HG02885 (cell line): ENCODE results near the gene TRAF2.
A peak's percentile ranks its signal among the peaks of the same experiment; 100 is the strongest.

Experiments used
- ATAC-seq: cut with Tn5 transposase; IDR thresholded peaks from one replicate; pipeline ENCODE4 v1.9.1; 2021; ENCODE audit warnings: mild to moderate bottlenecking; ENCODE audit not compliant: unreplicated experiment, poor library complexity

TRAF2 gene

GRCh38 chr9:136847088-136847825 lies 39.1 kb upstream of the TRAF2 start:
- ATAC-seq, result no peak

DNA sequence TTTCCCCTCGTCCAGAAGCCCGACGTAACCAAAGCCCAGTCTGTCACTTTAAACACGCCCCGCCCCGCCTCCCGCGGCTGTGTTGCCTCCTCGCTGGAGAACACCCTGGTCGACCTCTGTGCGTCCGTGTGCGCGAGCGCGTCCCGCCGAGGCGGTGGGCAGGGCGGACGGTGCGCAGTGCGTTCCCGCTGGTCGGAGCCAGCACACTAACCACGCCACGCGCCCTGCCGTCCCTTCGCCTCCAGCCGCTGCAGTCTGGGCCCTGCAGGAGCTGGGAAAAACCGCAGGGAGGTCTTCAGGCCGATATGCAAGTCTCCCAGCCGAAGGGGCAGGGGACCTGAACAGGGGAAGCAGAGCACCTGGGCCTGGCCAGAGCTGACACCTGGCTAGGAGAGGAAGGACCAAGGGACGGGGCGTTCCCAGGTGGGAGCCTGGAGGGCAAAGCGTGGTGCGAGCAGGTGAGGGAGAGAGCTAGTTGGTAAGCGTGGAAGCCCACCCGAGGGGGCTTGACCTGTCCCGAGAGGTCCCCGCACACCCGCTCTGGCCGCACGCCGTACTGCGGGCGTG lies 38.4 kb upstream of the TRAF2 start:
- ATAC-seq, result peak; percentile 20

DNA sequence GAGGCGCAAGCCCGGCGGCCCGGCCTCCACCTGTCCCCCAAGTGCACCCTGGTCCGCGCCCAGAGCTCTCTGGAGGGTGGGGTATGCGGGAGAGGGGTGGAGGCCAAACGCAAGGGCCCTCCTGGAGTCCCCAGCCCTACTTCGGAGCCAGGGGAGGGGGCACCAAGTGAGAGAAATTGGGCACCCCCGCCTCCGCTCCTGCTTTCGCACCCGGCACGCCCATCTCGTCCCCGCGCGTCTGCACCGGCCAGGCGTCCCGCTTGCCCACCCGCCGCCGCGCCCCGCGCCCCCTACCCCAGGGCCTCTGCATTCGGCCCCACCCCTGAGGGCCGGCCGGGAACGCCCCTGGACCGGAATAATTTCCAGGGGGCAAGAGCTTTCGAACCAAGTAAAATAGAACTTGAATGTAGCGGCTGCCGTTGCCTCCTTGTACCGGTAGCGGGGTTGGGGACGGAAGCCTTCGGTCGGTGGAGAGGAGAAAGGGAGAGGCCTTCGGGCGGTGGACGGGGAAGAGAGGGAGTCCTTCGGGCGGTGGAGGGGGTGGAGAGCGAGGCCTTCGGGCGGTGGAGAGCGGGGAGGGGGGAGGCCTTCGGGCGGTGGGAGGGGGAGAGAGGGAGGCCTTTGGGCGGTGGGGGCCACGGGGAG lies 37.8 kb upstream of the TRAF2 start:
- ATAC-seq, result no peak

GRCh38 chr9:136849038-136849959 lies 37.0 kb upstream of the TRAF2 start, which contains the start of gene PHPT1:
TSS of gene PHPT1 (plus strand) at chr9:136849409. CDS start at chr9:136849431, 22 bp downstream.
- peak; percentile 82 for ATAC-seq

DNA sequence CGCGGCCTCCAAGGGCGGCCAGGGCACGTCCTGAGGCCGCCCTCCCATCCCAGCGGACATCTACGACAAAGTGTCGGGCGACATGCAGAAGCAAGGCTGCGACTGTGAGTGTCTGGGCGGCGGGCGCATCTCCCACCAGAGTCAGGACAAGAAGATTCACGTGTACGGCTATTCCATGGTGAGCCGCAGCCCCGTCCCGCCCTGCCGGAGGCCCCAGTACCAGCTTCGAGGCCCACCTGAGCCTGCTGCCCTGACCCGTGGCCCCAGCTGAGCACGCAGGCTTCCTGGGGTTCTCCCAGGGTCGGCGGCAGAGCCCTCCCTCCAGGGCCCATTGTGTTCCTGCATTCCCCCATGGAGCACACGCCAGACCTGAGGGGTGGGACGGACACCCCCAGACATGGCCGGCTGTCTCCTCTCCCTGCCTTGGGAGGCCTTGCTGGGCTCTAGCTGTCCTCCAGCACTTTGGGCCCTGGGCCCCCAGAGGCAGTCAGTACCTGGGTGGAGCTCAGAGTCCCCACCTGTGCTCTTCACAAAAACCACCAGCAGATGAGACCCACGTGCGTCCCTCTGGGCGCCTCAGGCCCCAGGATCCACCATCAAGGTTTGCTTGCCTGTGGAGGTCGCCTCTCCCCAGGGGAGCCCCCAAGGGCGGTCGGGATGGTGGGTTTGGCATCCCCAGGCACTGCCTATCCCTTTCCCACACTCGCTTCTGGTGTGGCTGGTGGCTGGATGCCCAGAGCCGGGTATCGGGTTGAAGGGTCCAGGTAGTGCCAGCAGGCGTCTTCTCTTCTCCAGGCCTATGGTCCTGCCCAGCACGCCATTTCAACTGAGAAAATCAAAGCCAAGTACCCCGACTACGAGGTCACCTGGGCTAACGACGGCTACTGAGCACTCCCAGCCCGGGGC lies 36.1 kb upstream of the TRAF2 start:
- no peak for ATAC-seq

DNA sequence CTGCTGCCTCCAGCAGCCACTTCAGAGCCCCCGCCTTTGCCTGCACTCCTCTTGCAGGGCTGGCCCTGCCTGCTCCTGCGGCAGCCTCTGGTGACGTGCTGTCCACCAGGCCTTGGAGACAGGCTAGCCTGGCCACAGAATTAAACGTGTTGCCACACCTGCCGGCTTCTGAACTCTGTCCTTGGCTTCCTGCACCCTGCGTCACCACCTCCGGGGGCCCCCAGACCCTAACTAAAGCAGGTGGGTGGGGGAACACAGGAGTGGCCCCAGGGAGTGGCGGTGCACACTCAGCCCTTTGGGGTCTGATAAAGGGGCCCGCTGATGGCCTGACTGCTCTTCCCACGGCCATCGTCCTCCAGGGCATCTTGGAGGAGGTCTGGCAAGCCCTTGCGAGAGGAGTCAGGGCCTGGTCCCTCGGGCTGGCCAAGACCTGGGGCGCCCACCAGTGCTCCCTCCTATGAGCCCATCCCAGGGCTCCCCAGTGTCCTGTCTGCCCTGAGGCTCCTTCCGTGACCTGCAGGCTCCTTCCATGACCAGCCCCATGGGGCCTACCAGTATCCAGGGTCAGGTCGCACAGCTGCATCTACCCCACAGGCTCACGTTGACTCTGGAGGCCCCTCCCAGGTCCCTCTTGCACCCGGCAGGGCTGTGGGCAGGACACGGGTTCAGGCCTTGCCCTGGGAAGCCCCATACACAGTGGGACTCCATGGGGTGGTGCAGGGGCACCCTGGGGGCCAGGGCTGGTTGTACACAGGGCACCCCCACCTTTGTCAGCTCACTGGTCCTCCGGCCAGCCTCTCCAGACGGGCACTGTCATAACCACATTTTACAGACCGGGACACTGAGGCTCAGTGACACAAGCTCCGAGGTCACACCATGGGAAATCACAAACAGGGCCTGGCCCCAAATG lies 35.2 kb upstream of the TRAF2 start:
- no peak for ATAC-seq

DNA sequence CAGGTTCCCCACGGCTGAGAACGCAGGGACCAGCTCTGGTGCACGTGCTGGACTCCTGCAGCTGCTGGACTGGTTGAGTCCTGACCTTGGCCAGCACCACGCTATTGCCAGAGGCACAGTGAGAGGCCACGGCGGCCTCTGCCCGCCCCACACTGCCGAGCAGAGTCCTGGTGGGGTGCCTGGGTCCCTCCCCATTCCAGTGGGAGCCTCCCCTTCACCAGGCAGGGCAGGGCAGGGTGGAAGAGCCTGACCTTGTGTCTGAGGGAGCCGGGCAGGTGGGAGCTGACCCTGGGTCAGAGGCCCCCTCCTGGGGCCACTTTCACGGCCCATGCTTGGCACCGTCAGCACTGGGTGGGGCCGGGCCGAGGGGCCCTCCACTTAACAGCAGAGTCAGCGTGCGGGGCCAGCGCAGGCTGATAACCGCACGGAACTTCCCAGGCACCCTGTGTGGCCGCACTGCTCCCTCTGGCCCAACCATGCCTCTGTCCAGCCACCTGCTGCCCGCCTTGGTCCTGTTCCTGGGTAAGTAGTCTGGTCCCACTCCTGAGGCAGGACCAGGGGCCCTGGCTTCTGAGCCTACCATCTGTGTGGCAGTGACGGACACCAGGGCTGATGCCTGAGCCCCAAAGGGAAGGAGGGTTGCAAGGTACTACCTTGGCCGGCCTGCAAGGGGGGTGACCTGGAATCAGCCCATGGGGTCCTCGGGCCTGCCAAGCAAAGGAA lies 34.2 kb upstream of the TRAF2 start, which contains the start of gene MAMDC4:
TSS of gene MAMDC4 (plus strand) at position 406 of the 723 bp plus-strand sequence. CDS start at position 477, 71 bp downstream.
- no peak for ATAC-seq

- ATAC-seq, result no peak
Measured at GRCh38 chr9:136852664-136853595, 33.4 kb upstream of the TRAF2 start.

GRCh38 chr9:136853596-136854112 lies 32.7 kb upstream of the TRAF2 start:
- ATAC-seq, result no peak

DNA sequence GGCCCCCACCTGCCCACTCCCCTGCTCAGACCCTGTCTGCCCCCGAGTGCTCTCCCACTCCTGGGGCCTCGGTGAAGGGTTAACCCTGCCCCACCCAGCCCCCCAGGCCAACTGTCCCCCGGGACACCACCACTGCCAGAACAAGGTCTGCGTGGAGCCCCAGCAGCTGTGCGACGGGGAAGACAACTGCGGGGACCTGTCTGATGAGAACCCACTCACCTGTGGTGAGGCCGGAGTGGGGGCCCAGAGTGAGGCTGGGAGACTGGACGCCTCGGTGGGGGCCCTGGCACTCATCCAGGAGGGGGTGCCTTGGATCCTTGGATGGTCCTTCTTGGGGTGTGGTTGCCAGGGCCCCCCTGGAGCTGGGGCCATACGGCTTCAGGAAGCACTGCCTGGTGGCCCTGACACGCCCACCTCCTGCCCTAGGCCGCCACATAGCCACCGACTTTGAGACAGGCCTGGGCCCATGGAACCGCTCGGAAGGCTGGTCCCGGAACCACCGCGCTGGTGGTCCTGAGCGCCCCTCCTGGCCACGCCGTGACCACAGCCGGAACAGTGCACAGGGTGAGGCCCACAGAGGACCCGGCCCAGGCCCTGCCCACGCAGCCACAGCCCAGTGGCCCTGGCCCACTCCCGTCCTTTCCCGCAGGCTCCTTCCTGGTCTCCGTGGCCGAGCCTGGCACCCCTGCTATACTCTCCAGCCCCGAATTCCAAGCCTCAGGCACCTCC lies 32.0 kb upstream of the TRAF2 start:
- no peak for ATAC-seq

- ATAC-seq, result no peak
Measured at GRCh38 chr9:136854842-136855460, 31.4 kb upstream of the TRAF2 start.

DNA sequence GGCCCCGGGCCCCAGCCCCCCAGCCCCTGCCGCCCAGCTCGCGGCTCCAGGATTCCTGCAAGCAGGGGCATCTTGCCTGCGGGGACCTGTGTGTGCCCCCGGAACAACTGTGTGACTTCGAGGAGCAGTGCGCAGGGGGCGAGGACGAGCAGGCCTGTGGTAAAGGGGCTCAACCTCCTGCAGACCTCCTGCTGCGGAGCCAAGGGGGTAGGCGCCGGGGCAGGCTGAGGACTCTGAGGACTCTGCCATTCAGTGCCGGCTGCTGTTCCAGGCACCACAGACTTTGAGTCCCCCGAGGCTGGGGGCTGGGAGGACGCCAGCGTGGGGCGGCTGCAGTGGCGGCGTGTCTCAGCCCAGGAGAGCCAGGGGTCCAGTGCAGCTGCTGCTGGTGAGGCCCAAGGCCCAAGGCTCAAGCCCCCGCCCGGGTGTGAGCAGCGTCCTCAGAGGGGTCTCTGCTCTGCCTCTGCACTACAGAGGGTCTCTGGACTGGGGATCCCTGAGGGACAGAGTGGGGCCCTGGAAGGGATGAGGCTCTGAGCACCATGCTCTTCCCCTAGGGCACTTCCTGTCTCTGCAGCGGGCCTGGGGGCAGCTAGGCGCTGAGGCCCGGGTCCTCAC lies 30.7 kb upstream of the TRAF2 start:
- no peak for ATAC-seq

DNA sequence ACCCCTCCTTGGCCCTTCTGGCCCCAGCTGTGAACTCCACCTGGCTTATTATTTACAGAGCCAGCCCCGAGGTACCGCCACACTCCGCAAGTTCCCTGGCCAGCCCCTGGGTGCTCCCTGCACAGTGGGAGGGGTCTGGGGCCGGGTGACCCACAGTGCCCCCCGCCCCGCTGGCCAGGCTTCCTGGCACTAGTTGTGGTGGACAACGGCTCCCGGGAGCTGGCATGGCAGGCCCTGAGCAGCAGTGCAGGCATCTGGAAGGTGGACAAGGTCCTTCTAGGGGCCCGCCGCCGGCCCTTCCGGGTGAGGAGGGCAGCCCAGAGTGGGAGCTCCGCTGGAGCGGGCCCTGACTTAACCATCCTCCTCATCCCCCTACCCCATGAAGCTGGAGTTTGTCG lies 30.2 kb upstream of the TRAF2 start:
- ATAC-seq, result no peak

DNA sequence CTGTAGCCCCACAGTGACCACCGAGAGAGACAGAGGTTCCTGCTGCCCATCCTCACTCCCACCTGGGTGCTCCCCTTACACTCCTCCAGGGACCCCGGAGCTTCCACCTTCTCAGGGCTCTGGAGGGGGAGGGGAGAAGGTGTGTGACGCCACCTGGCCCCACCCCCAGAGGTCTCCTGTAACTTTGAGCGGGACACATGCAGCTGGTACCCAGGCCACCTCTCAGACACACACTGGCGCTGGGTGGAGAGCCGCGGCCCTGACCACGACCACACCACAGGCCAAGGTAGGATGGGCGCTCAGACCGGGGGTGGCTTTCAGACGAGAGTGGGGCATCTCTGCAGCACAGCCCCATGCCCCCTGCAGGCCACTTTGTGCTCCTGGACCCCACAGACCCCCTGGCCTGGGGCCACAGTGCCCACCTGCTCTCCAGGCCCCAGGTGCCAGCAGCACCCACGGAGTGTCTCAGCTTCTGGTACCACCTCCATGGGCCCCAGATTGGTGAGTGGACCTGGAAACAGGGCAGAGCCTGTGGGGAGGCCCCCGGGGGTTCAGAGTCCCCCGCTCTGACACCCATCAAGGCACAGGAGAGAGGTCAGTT lies 29.7 kb upstream of the TRAF2 start:
- ATAC-seq, result no peak

GRCh38 chr9:136857166-136857565 lies 29.1 kb upstream of the TRAF2 start:
- ATAC-seq, result no peak
